Measurements from ENCODE around the gene C8A. TPM values are rescaled to one million over a fixed set of nuclear protein-coding genes. Genes with fewer than 3 reads are reported as not detected.

Gene C8A
- total RNA-seq, 1 experiment from 2014 or later = not detected

DNA sequence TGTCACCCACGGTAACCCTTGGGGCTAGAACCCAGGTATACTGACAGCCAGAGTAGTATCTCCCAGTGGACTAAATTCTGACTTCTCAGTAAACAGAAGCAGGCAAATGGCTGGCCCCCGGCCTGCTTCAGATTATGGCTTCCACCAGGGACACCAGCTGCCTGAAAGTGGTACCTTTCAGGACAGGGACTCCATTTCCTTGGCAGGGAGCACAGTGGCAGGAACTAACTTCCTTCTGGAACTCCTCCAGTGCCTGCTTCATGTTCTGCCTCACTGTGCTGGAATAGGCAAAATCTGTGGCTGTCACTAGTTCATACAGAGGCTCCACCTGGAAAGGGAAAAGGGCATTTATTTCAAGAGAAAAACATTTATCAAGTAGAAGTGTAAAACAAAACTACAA lies 78.6 kb downstream of the C8A start:
- Histone ChIP-seq H2BK5ac (ENCODE audit: insufficient read length, low read length) (no peak overlapping the region), H4K5ac (ENCODE audit: insufficient read length, low read depth, low read length) (no peak overlapping the region), H3T11ph (ENCODE audit: low read length) (no peak overlapping the region), H2BK12ac (ENCODE audit: insufficient read length, low read depth, low read length) (no peak overlapping the region), H2BK120ac (ENCODE audit: low read depth, low read length, poor library complexity, severe bottlenecking) (no peak overlapping the region), H4K91ac (ENCODE audit: insufficient read length, low read depth, low read length) (no peak overlapping the region), H2AFZ (ENCODE audit: low read length) (no peak overlapping the region), H4K8ac (replicated peaks; ENCODE audit: insufficient read length, low read depth, low read length) (no peak overlapping the region), H3K4me1 (ENCODE audit: insufficient read depth, low read length) (peaks cover 2% of the 10 kb centered on the region; the same call in 1 of the 2 replicates), H3K23ac (ENCODE audit: insufficient read length, low read depth, low read length) (no peak overlapping the region), H2AK5ac (ENCODE audit: insufficient read length, low read length) (no peak overlapping the region), H3K27ac (ENCODE audit: insufficient read length, low read depth, low read length) (no peak overlapping the region), H2BK15ac (ENCODE audit: low read depth, low read length) (no peak overlapping the region), H2BK20ac (ENCODE audit: low read depth, low read length, poor library complexity, severe bottlenecking) (no peak overlapping the region), H3K9ac (ENCODE audit: extremely low read depth, insufficient read length, low read length) (no peak overlapping the region), H3K23me2 (ENCODE audit: insufficient read length, low read depth, low read length, poor library complexity, severe bottlenecking) (no peaks in the 10 kb centered on the region), H3K4me2 (ENCODE audit: insufficient read depth, insufficient read length, low read length) (no peak overlapping the region), H3K9me3 (ENCODE audit: control insufficient read depth, low read depth, low read length) (no peaks in the 10 kb centered on the region), H4K20me1 (ENCODE audit: control insufficient read depth, insufficient read depth, insufficient read length) (no peaks in the 10 kb centered on the region), H3K4ac (ENCODE audit: low read depth, low read length) (no peak overlapping the region), H3K79me1 (ENCODE audit: insufficient read depth, low read depth, low read length, poor library complexity, severe bottlenecking) (no peaks in the 10 kb centered on the region), H3K27me3 (ENCODE audit: insufficient read depth, low read length) (no peaks in the 10 kb centered on the region), H3K79me2 (ENCODE audit: insufficient read depth, low read length) (no peaks in the 10 kb centered on the region), H3K56ac (ENCODE audit: insufficient read length, low read depth, low read length) (no peak overlapping the region), H3K14ac (ENCODE audit: insufficient read depth, low read length) (no peak overlapping the region), H3K18ac (ENCODE audit: insufficient read length, low read depth, low read length) (no peak overlapping the region)
- Mint-ChIP-seq H3K27me3 (ENCODE audit: low read depth) (peaks cover 52% of the 10 kb centered on the region), H3K9me3 (peaks cover 0 to 4% of the 10 kb centered on the region in 2 experiments; a peak in 1 of 5 replicates), H3K4me1 (peaks cover 21 to 31% of the 10 kb centered on the region in 2 experiments), H3K27ac (no peak overlapping the region), H3K36me3 (ENCODE audit: insufficient read depth in 1 of 3, low read depth in 3 of 3) (0 out of 7 replicates have a peak, but pooled peaks cover 0 to 5% (median 0%) of the 10 kb centered on the region in 3 experiments), H3K4me3 (no peak overlapping the region)
- DNase-seq = no peak
- WGBS (ENCODE audit: extremely low coverage, insufficient read length, low lambda C conversion rate) = no CpG with 5 or more reads among the region's 2 CpGs
- TF ChIP-seq, protein P1, sequence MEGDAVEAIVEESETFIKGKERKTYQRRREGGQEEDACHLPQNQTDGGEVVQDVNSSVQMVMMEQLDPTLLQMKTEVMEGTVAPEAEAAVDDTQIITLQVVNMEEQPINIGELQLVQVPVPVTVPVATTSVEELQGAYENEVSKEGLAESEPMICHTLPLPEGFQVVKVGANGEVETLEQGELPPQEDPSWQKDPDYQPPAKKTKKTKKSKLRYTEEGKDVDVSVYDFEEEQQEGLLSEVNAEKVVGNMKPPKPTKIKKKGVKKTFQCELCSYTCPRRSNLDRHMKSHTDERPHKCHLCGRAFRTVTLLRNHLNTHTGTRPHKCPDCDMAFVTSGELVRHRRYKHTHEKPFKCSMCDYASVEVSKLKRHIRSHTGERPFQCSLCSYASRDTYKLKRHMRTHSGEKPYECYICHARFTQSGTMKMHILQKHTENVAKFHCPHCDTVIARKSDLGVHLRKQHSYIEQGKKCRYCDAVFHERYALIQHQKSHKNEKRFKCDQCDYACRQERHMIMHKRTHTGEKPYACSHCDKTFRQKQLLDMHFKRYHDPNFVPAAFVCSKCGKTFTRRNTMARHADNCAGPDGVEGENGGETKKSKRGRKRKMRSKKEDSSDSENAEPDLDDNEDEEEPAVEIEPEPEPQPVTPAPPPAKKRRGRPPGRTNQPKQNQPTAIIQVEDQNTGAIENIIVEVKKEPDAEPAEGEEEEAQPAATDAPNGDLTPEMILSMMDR (conservative IDR thresholded peaks at IDR 0.05) = no peak

All from H9 (cell line).